ENCODE data around the gene PTPN5.

Gene PTPN5

GRCh38 chr11:18739685-18740084, 51.9 kb downstream of the PTPN5 start:
- DNase-seq (ENCODE audit: low read depth in 2 of 2): no peak

GRCh38 chr11:18737642-18738041, 54.0 kb downstream of the PTPN5 start:
- no peak for DNase-seq (ENCODE audit: low read depth in 2 of 2)

- no peak for DNase-seq (ENCODE audit: low read depth in 2 of 2)
Measured at GRCh38 chr11:18736590-18737148, 54.9 kb downstream of the PTPN5 start.

- DNase-seq (ENCODE audit: low read depth in 2 of 2): no peak
Measured at GRCh38 chr11:18733202-18733601, 58.4 kb downstream of the PTPN5 start.

- DNase-seq (ENCODE audit: low read depth in 2 of 2): peak; percentile 48 to 57
Measured at GRCh38 chr11:18731949-18732821, 59.4 kb downstream of the PTPN5 start.

- DNase-seq (ENCODE audit: low read depth in 2 of 2): no peak
Measured at GRCh38 chr11:18731441-18731840, 60.2 kb downstream of the PTPN5 start.

- DNase-seq (ENCODE audit: low read depth in 2 of 2): no peak
Measured at GRCh38 chr11:18730020-18730419, 61.6 kb downstream of the PTPN5 start.

- no peak for DNase-seq (ENCODE audit: low read depth in 2 of 2)
Measured at GRCh38 chr11:18729426-18729825, 62.2 kb downstream of the PTPN5 start.

- no peak for DNase-seq (ENCODE audit: low read depth in 2 of 2)
Measured at GRCh38 chr11:18728658-18729057, 62.9 kb downstream of the PTPN5 start.

- DNase-seq (ENCODE audit: low read depth in 2 of 2): peak in 1 of 2 donors; percentile 19
Measured at GRCh38 chr11:18727479-18728236, 63.9 kb downstream of the PTPN5 start.

GRCh38 chr11:18726040-18726439, 65.6 kb downstream of the PTPN5 start, which contains the start of gene IGSF22:
TSS of gene IGSF22 (minus strand) at chr11:18726188. CDS start at chr11:18724236, 1,952 bp downstream.
- DNase-seq (ENCODE audit: low read depth in 2 of 2): no peak

- no peak for DNase-seq (ENCODE audit: low read depth in 2 of 2)
Measured at GRCh38 chr11:18723991-18724390, 67.6 kb downstream of the PTPN5 start.

- DNase-seq (ENCODE audit: low read depth in 2 of 2): no peak
Measured at GRCh38 chr11:18722293-18722637, 69.3 kb downstream of the PTPN5 start.

GRCh38 chr11:18721561-18722292, 69.9 kb downstream of the PTPN5 start:
- DNase-seq (ENCODE audit: low read depth in 2 of 2): peak in 1 of 2 donors; percentile 23

GRCh38 chr11:18720808-18721560, 70.6 kb downstream of the PTPN5 start:
- DNase-seq (ENCODE audit: low read depth in 2 of 2): peak; percentile 70 to 79

GRCh38 chr11:18720091-18720807, 71.3 kb downstream of the PTPN5 start:
- no peak for DNase-seq (ENCODE audit: low read depth in 2 of 2)

GRCh38 chr11:18715476-18715875, 76.1 kb downstream of the PTPN5 start:
- no peak for DNase-seq (ENCODE audit: low read depth in 2 of 2)

GRCh38 chr11:18714443-18714780, 77.2 kb downstream of the PTPN5 start:
- DNase-seq (ENCODE audit: low read depth in 2 of 2): no peak

GRCh38 chr11:18713646-18714442, 77.8 kb downstream of the PTPN5 start:
- no peak for DNase-seq (ENCODE audit: low read depth in 2 of 2)

GRCh38 chr11:18710545-18710944, 81.1 kb downstream of the PTPN5 start:
- DNase-seq (ENCODE audit: low read depth in 2 of 2): no peak
